Measurements from ENCODE around the gene RPL19. TPM values are rescaled to one million over a fixed set of nuclear protein-coding genes. Genes with fewer than 3 reads are reported as not detected.

RPL19 gene
- total and polyA plus RNA-seq, 3 donors from 2014 or later: 954 to 1,741 (median 1,719) TPM

DNA sequence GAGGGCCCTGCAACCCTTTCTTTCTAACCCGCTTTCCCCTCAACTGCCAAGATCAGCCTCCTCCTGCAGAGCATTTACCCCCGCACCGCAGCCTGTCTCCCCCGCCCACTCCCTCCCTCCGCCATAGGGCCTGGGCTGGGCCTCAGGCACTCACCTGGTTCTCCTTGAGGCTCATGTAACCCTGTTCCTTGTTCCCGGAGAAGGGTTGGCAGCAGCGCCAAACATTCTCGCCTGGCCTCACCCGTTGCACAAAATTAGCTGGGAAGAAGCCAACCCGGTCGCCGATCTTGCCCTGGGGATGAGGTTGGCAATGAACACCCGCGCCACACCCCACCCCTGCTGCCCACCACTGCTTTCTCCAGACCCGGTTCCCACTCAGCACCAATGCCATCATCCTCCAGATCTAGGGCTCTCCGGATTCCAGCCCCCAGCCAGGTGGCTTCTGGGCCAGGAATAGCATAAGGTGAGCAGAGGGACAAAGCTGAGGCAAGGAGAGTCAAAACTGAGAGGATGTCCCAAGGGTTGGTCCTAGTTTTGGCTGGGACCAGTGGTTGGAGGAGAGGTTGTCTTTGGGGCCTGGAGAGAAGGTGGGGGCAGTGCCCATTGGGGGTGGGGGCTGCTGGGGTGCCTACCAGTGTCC is 12.9 kb downstream of the RPL19 start:
- TF ChIP-seq, protein P1, sequence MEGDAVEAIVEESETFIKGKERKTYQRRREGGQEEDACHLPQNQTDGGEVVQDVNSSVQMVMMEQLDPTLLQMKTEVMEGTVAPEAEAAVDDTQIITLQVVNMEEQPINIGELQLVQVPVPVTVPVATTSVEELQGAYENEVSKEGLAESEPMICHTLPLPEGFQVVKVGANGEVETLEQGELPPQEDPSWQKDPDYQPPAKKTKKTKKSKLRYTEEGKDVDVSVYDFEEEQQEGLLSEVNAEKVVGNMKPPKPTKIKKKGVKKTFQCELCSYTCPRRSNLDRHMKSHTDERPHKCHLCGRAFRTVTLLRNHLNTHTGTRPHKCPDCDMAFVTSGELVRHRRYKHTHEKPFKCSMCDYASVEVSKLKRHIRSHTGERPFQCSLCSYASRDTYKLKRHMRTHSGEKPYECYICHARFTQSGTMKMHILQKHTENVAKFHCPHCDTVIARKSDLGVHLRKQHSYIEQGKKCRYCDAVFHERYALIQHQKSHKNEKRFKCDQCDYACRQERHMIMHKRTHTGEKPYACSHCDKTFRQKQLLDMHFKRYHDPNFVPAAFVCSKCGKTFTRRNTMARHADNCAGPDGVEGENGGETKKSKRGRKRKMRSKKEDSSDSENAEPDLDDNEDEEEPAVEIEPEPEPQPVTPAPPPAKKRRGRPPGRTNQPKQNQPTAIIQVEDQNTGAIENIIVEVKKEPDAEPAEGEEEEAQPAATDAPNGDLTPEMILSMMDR (IDR thresholded peaks at IDR 0.05): no peak
- TF ChIP-seq POLR2A (IDR thresholded peaks at IDR 0.05): no peak
- no peak for DNase-seq
- no peaks in the 10 kb centered on the region for H3K36me3 ChIP-seq (ENCODE audit: low read depth, missing control alignments)
- H3K9me3 ChIP-seq: no peaks in the 10 kb centered on the region
- H3K27ac ChIP-seq: no peak overlapping the region
- 71 to 73% methylated on average over 15 to 16 of the region's 16 CpGs for WGBS, 2 donors
- no peaks in the 10 kb centered on the region for H3K27me3 ChIP-seq
- intact Hi-C loops (cut with DNase I; ENCODE audit: low total_unique reads): no loop called here
- H3K4me3 ChIP-seq: no peak overlapping the region
- H3K4me1 ChIP-seq: peaks cover 17% of the 10 kb centered on the region

DNA sequence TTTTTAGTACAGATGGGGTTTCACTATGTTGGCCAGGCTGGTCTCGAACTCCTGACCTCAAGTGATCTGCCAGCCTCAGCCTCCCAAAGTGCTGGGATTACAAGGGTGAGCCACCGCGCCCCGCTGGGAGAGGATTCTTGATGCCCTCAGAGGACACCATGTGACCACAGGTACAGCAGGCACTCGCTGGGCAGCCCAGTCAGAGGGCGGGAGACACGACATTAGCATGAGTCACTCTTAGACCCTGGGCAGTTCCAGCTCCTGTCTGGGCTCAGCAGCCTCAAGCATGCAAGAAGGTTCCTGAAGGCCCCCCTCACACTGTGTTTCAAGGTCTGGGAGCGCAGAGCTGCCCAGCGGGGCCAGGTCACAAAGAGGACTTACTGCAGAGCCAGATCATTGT is 13.8 kb downstream of the RPL19 start:
- 77 to 90% methylated on average over 7 to 8 of the region's 9 CpGs for WGBS, 2 donors
- Histone ChIP-seq H3K4me3 (no peak overlapping the region), H3K27me3 (no peaks in the 10 kb centered on the region), H3K4me1 (peaks cover 13% of the 10 kb centered on the region), H3K36me3 (ENCODE audit: low read depth, missing control alignments) (no peaks in the 10 kb centered on the region), H3K9me3 (no peaks in the 10 kb centered on the region), H3K27ac (no peak overlapping the region)
- TF ChIP-seq, protein P1 (IDR thresholded peaks at IDR 0.05): no peak
- no peak for TF ChIP-seq POLR2A (IDR thresholded peaks at IDR 0.05)
- no peak for DNase-seq
- intact Hi-C loops (cut with DNase I; ENCODE audit: low total_unique reads): no loop called here

DNA sequence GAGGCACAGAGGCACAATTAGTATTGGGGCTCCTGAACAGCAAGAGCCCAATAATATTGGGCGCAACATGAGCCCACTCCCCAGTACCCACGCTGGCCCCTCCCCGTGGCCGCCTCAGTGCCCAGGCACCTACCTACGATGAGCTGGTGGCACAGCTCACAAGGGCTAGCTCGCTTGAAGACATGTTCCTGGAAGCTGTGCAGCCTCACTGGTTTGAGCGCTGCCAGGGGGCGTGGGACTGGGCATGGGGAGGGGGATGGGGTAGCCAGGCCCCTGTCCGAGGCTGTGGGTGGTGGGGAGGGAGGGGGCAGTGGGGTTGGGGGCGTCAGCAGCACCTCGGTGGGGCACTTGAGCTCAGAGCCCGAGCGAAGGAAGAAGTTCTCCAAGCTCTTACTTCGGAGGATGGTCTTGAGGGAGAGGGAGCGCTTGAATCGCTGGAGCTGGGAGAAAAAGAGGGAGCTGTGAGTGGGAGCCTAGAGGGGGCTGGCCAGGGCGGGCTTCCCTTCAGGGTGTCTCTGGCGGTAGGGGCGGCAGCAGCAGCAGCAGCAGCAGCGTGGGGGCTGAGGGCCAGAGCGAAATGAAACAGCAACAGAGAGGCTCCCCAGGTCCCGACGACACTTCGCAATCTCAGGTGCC is 17.8 kb downstream of the RPL19 start:
- H3K27ac ChIP-seq: no peak overlapping the region
- 44 to 56% methylated on average over 13 to 24 of the region's 24 CpGs for WGBS, 2 donors
- H3K4me1 ChIP-seq: no peaks in the 10 kb centered on the region
- DNase-seq: no peak
- H3K4me3 ChIP-seq: no peak overlapping the region
- no peaks in the 10 kb centered on the region for H3K27me3 ChIP-seq
- TF ChIP-seq, protein P1 (IDR thresholded peaks at IDR 0.05): no peak
- TF ChIP-seq POLR2A (IDR thresholded peaks at IDR 0.05): no peak
- no peaks in the 10 kb centered on the region for H3K36me3 ChIP-seq (ENCODE audit: low read depth, missing control alignments)
- intact Hi-C loops (cut with DNase I; ENCODE audit: low total_unique reads): no loop called here
- H3K9me3 ChIP-seq: no peaks in the 10 kb centered on the region

DNA sequence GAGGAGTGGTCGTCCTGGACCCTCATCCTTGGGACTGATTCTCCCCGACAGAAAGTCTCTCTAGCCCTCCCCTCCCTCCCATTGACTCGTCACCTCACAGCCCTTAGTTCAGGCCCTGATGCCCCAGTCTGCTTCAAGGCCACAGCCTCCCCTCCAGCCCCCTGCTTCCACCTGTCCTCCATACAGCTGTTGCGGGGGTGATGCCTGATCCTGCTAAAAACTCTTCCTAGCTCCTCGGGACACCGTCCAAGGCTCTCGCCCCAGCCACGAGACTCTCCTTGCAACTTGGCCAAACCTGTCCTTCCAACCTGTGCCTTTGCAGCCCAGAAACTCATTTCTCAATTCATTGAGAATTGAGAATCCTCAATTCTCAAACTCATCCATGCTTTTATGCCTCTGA is 18.8 kb downstream of the RPL19 start:
- Histone ChIP-seq H3K9me3 (no peaks in the 10 kb centered on the region), H3K4me3 (no peak overlapping the region), H3K36me3 (ENCODE audit: low read depth, missing control alignments) (no peaks in the 10 kb centered on the region), H3K4me1 (peaks cover 1% of the 10 kb centered on the region), H3K27ac (no peak overlapping the region), H3K27me3 (no peaks in the 10 kb centered on the region)
- intact Hi-C loops (cut with DNase I; ENCODE audit: low total_unique reads): no loop called here
- DNase-seq: no peak
- TF ChIP-seq, protein P1 (IDR thresholded peaks at IDR 0.05): no peak
- TF ChIP-seq POLR2A (IDR thresholded peaks at IDR 0.05): no peak
- WGBS, 2 donors: 54 to 59% methylated on average over 8 of the region's 8 CpGs

All from testis (tissue), 3 donors.